Embryonic facial prominence (tissue), 1 donor: Measurements from ENCODE around the gene FOXJ3.

Experiments used
- DNase-seq: peaks from one replicate; pipeline ENCODE4 v3.0.0-alpha.2; 2016; ENCODE audit errors: extremely low spot score

The FOXJ3 gene

DNA sequence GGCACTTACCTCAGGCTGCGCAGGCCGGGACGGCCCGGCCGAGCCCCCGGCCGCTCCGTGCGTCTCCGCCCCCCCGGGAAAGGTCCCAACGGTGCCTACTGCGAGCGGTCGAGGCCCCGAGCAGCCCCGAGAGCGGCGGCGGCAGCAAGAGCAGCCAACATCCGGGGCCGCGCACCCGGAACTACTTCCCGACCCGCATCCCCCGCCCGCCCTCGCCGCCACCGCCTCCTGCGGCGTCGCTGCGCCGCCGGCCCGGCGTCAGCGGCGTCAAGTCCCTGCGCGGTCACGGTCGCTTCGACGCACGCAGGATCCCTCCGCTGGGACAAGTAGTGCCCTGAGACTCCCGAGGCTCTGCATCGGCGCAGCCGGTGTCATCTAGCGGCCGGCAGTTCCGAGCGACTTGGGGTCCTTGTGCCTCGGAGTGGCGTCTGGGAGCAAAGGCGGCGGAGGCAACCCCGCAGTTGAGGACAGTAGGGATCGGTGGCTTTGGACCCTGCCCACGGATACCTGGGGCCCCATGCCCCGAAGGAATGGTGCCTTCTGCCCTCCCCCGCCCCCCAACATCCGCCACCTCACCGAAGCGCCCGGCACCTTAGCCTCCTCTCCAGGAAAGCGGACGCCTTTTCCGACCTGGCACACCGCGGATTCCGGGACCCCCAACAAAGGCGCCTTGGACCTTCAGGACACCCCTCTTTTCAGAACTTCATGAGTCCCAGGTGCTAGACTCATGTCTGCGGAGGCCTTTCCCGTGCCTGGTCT is at the start of gene FOXJ3:
Gene FOXJ3, minus strand, starts transcription at position 186 of the 759 bp plus-strand sequence. CDS start 24,142 bp downstream, outside the sequence.
- peak; percentile 82 for DNase-seq

DNA sequence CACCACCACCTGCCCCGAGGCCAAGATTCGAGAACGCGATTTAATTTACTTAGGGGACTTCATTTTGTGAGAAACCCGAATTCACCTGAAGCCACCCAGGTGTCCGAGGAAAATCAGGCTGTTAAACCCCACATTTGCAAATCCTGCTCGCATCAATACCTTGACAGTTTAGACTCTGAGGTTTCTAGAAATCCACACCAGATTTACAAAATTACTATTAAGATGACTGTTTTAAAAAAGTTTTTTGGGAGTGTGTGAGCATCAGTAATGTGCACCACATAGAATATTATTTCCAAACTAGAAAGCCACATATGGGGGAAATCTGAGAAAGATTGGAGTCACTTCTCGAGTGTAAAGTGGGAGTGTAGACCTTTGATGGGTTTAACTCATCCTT is 46.2 kb upstream of the FOXJ3 start:
- DNase-seq: no peak

DNA sequence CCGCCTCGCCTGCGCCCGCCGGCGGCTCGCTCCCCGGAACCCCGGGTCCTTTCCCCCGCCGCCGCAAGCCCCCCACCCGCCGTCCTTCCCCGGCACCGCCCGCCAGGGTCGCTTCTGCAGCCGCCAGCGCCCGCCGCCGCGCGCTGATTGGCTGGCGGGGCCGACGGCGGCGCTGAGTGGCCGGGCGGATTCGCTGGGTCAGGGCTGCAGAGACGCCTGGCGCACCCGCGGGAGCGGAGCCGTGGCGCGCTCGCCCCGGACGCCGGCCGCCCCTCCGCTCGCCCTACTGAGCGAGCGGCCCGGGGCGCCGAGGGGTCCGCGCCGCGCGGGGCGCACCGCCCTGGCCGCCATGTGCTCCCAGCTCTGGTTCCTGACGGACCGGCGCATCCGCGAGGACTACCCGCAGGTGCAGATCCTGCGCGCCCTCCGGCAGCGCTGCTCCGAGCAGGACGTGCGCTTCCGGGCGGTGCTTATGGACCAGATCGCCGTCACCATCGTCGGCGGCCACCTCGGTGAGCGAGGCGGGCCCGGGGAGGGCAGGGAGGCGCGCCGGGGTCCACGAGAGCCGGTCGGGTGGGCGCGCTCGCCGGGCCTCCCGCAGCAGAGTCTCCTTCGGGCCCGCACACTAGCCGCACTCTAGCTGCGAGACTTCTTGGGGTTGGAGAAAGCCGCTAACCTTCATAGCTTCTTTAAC is 45.7 kb upstream of the FOXJ3 start, which contains the start of gene RIMKLA:
Gene RIMKLA, plus strand, starts transcription at position 207 of the 694 bp plus-strand sequence. Its CDS starts 143 bp downstream, at position 350.
- no peak for DNase-seq

DNA sequence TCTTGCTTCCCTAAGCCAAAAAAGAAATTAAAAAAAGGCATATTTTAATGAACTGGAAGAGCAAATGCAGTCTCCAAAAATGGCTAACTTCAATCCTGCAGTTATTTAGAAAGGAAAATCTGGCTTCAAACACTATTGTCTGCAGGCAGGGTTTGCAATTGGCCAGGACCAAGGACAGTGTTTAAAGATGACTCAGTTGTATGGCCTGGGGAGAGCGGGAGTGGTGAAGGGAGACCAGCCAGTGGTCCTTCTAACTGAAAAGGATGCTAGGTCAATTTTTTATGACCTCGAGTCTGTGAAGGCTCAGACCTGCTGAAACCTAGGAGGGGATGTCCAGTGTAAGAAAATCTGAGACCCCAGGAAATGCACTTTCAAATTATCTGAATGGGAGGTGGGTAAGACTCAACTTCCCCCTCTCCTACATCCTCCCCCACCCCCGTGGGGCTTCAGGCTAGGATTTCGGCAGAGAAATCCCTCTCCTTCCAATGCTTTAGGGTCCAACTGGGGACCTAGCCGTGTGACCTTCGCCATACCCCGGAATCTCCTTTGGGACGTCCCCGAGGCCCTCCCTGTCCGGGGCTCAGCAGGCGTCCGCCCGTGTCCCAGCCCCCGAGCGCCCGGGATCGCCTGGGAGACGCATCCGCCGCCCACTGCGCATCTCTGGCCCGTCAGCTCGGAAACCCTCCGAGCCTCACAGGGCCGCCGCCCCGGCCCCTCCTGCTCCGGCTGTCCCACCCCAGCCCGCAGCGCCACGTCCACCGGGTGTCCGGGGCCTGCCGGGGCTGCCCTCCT is 45.0 kb upstream of the FOXJ3 start:
- DNase-seq: no peak

GRCh38 chr1:42372796-42373195 is 37.8 kb upstream of the FOXJ3 start:
- no peak for DNase-seq

DNA sequence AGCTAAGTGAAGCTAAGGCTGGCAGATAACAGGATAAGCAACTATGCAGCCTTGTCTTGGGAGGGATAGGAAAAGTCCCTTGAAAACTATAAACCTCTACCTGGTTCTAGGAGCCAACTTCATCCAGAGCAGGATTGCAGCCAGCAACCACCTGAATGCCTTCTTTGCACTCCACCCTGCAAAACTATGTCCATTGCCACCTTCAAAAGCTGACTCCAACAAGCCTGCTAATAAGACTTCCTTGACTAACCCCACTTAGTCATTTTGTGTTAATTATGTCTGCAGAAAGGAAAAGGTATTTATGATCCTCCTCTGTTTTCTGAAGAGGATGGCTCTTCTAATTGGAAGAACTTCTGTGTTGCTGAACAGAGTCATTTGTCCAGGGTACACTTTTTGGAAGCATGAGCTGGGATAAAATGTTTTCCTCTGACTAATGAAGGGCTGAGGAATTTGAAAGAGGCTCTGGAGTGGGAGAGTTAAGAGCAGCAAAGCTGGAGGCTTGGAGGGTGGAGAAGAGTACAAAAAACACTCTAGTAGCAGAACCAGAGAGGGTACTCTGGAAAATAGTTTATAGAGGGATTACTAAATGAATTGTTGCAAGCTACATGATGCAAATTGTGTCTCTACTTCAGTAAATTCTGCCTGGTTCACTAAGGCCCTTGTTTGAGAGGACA is 36.0 kb upstream of the FOXJ3 start:
- no peak for DNase-seq

GRCh38 chr1:42369471-42369870 is 34.4 kb upstream of the FOXJ3 start:
- no peak for DNase-seq

DNA sequence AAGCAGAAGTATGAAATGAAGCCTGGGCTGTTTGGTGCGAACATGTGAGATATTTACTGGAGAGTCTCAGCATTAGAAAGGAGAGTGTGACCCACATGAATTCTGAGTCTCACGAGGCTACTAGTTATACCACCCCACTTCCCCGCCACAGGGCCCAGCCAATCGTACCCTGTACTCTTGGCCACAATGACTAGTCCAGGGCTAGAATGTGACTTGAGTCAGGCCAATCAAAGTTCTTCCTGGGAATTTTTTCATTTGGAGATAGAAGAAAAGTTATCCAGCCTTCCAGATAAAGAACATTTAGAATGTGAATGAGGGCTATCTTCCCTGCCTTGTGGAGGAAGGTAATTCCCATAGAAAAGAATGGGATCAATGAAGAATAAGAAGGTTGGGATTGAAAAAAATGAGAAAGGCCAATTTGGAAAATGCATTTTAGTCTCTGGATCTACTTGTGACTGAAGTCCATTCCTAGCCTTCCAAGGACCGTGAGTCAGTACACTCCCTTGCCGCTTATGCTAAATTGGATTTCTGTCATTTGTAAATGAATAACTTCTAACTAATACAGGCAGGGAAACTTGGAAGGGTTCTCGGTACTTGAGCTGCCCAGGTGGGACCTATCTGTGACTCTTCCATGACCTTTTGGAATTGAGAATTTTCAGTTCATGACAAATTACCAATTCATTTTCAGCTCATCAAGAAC is 33.2 kb upstream of the FOXJ3 start:
- no peak for DNase-seq

DNA sequence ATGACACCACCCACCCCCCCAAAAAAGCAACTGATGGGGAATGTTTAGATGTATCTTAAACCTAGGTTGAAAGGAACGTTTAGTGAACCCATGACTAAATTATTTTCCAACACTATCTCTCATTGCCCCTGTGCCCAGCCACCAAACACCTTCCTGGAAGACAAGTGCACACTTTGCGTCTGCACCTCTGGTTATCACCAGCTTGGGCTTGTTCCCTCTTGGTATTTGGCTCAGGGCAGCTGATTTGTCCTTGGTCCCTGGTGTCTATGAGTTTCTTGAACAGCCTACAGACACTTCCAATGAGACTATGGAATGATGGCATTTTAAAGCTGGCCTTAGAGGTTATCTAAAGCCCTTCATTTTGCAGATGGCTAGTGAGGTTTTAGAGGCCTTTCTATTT is 30.1 kb upstream of the FOXJ3 start:
- no peak for DNase-seq

DNA sequence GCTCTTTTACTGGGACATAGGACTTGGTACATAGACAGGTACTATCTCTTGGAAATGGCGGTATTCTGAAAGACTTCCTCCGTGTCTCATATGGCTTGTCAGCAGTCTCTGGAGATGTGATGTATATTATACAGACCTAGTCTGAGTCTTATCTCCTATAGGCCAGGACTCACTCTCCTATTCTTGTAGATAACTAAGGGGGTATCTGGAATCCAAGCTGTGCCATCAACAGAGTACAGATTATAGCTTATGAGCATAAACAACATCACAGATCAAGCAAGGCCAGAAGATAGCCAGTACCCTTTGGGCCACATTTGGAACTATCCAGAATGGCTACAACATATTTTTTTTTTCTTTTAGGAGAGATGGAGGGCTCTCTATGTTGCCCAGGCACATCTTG is 29.5 kb upstream of the FOXJ3 start:
- DNase-seq: no peak

GRCh38 chr1:42364089-42364488 is 29.1 kb upstream of the FOXJ3 start:
- no peak for DNase-seq

DNA sequence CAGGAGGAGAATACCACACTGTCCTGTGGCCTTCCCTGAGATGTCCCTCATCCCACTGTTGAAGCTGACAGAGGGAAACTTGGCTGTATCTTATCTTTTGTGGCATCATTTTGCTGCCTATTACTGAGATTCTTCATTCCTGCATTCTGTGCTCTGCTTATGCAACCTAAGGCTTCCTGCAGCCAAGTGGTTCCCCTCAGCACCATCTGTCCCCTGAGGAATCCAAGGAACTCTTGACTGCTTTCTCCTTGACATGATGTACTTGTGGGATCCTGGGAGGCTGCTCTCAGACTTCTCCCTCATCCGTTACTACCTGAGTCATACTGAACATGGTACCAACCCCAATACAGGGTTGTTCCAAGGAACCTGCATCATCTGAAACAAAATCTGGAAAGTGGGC is 24.4 kb upstream of the FOXJ3 start:
- DNase-seq: no peak

GRCh38 chr1:42358791-42359190 is 23.8 kb upstream of the FOXJ3 start:
- no peak for DNase-seq

DNA sequence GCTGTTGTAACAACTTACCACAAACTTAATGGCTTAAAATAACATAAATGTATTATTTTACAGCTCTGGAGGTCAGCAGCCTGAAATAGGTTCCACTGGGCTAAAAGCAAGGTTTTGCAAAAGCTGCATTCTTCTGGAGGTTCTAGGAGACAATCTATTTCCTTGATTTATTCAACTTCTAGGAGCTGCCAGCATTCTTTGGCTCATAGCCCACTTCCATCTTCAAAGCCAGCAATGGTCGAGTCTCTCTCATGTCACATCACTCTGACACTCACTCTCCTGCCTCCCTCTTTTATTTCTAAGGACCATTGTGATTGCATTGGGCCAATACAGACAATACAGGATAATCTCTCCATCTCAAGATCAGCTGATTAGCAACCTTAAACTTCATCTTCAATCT is 15.1 kb upstream of the FOXJ3 start:
- no peak for DNase-seq

- DNase-seq: no peak
Measured at GRCh38 chr1:42348498-42348897, 13.5 kb upstream of the FOXJ3 start.

- DNase-seq: no peak
Measured at GRCh38 chr1:42343049-42343448, 8.0 kb upstream of the FOXJ3 start.

GRCh38 chr1:42340901-42341300 is 5.9 kb upstream of the FOXJ3 start:
- no peak for DNase-seq

GRCh38 chr1:42340093-42340492 is 5.1 kb upstream of the FOXJ3 start:
- DNase-seq: no peak

DNA sequence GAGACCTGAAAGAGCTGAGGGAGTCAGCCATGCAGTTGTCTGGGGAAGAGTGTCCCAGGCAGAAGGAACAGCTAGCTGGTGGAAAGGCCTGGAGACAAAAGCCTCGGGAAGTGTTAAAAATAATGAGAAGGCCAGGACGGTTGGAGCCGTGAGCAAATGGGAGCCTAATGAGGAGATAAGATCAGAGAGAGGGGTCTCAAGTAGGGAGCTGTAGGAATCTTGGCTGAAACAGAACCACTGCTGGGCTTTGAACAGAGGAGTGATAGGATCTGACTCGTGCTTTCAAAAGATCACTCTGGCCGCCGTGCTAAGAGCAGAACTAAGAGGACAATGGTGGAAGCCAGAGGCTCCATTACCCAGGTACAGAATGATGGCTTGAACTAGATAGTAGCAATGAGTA is 1.9 kb upstream of the FOXJ3 start:
- no peak for DNase-seq

DNA sequence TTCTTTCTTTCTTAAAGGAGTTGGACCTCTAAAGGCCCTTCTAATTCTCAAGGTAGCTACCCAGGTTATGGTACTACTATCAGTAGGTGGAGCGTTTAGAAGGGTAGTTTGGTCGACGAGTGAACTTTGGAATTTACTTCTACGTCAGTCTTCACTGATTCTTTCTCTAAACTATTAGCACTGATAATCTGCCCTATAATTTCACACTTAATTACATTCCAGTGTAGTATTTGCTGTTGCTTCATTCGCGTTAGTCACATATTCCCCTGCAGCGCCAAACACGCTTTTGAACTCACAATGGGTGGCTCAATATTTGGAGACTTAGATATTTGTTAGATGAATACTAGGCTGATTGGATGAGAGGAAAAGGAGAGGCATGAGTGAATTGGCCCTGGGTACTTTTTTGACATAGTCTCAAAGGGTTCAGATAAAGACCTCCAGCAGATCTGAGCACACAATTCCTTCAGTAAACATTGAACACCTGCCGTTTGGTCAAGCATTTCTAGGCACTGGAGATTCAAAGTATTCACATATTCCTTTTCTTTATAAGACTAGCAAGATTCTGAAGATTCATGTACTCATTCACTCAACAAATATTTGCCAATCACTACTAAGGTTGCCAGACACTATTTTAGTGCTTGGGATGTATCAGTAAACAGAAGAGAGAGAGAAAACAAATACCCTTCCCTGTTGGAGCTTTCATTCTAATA is 929 bp upstream of the FOXJ3 start:
- no peak for DNase-seq
